ENCODE results near the gene USP5.

Gene USP5

GRCh38 chr12:6912164-6912935 is 60.4 kb downstream of the USP5 start:
- Histone ChIP-seq H3K27me3 (ENCODE audit: control insufficient read depth, low read length) (peaks cover 58% of the 10 kb centered on the region), H3K27ac (ENCODE audit: low read depth, low read length) (no peak overlapping the region), H3F3A (ENCODE audit: control insufficient read depth, insufficient read depth) (no peaks in the 10 kb centered on the region), H3K4me3 (ENCODE audit: low read length) (no peak overlapping the region), H3K4me2 (ENCODE audit: low read length) (no peak overlapping the region), H3K9me2 (replicated peaks; ENCODE audit: control insufficient read depth, low read length) (no peaks in the 10 kb centered on the region), H3K36me3 (ENCODE audit: control insufficient read depth, low read length) (no peaks in the 10 kb centered on the region), H3K4me1 (ENCODE audit: control insufficient read depth, low read length) (peaks cover 18% of the 10 kb centered on the region), H3K9me3 (ENCODE audit: control insufficient read depth, insufficient read depth, low read length) (no peaks in the 10 kb centered on the region), H3K79me2 (ENCODE audit: control insufficient read depth, low read length) (no peaks in the 10 kb centered on the region), H4K20me1 (ENCODE audit: control insufficient read depth, insufficient read depth, low read depth, low read length) (no peaks in the 10 kb centered on the region)
- no peak for TF ChIP-seq CTCF (IDR thresholded peaks at IDR 0.05; ENCODE audit: low read depth, low read length, poor library complexity, severe bottlenecking)
- no peak for TF ChIP-seq EZH2phosphoT487 (IDR thresholded peaks at IDR 0.05; ENCODE audit: borderline replicate concordance, low read length)

- Histone ChIP-seq H3K27me3 (ENCODE audit: control insufficient read depth, low read length) (peaks cover 60% of the 10 kb centered on the region), H3K4me1 (ENCODE audit: control insufficient read depth, low read length) (peaks cover 18% of the 10 kb centered on the region), H3K9me3 (ENCODE audit: control insufficient read depth, insufficient read depth, low read length) (no peaks in the 10 kb centered on the region), H4K20me1 (ENCODE audit: control insufficient read depth, insufficient read depth, low read depth, low read length) (no peaks in the 10 kb centered on the region), H3F3A (ENCODE audit: control insufficient read depth, insufficient read depth) (no peaks in the 10 kb centered on the region), H3K4me2 (ENCODE audit: low read length) (peak within 1 kb of the TSS; percentile 72), H3K36me3 (ENCODE audit: control insufficient read depth, low read length) (no peaks in the 10 kb centered on the region), H3K9me2 (replicated peaks; ENCODE audit: control insufficient read depth, low read length) (no peaks in the 10 kb centered on the region), H3K27ac (ENCODE audit: low read depth, low read length) (no peak within 1 kb of the TSS), H3K4me3 (ENCODE audit: low read length) (peak within 1 kb of the TSS; percentile 65), H3K79me2 (ENCODE audit: control insufficient read depth, low read length) (no peaks in the 10 kb centered on the region)
- peak; percentile 53; the same call in 1 of the 2 replicates for TF ChIP-seq EZH2phosphoT487 (IDR thresholded peaks at IDR 0.05; ENCODE audit: borderline replicate concordance, low read length)
- TF ChIP-seq CTCF (IDR thresholded peaks at IDR 0.05; ENCODE audit: low read depth, low read length, poor library complexity, severe bottlenecking) = no peak
Measured at GRCh38 chr12:6914246-6914946, 62.4 kb downstream of the USP5 start, which contains the start of gene ENO2. ENO2 (plus strand) TSS chr12:6914580; CDS start chr12:6915833, 1,253 bp downstream.

- H3K79me2 ChIP-seq (ENCODE audit: control insufficient read depth, low read length) = no peaks in the 10 kb centered on the region
- H4K20me1 ChIP-seq (ENCODE audit: control insufficient read depth, insufficient read depth, low read depth, low read length) = no peaks in the 10 kb centered on the region
- H3K4me3 ChIP-seq (ENCODE audit: low read length) = peak overlapping the region; percentile 65
- TF ChIP-seq EZH2phosphoT487 (IDR thresholded peaks at IDR 0.05; ENCODE audit: borderline replicate concordance, low read length) = peak; percentile 94
- TF ChIP-seq CTCF (IDR thresholded peaks at IDR 0.05; ENCODE audit: low read depth, low read length, poor library complexity, severe bottlenecking) = no peak
- no peaks in the 10 kb centered on the region for H3K36me3 ChIP-seq (ENCODE audit: control insufficient read depth, low read length)
- H3K9me2 ChIP-seq (replicated peaks; ENCODE audit: control insufficient read depth, low read length) = no peaks in the 10 kb centered on the region
- no peaks in the 10 kb centered on the region for H3F3A ChIP-seq (ENCODE audit: control insufficient read depth, insufficient read depth)
- peak overlapping the region; percentile 72 for H3K4me2 ChIP-seq (ENCODE audit: low read length)
- H3K27ac ChIP-seq (ENCODE audit: low read depth, low read length) = no peak overlapping the region
- peaks cover 18% of the 10 kb centered on the region for H3K4me1 ChIP-seq (ENCODE audit: control insufficient read depth, low read length)
- H3K9me3 ChIP-seq (ENCODE audit: control insufficient read depth, insufficient read depth, low read length) = no peaks in the 10 kb centered on the region
- H3K27me3 ChIP-seq (ENCODE audit: control insufficient read depth, low read length) = peaks cover 66% of the 10 kb centered on the region
Measured at GRCh38 chr12:6914947-6915788, 63.2 kb downstream of the USP5 start.
